Posterior vena cava (tissue), 2 donors: Measurements from ENCODE around the gene ZNF76. TPM values are rescaled to one million over a fixed set of nuclear protein-coding genes. Genes with fewer than 3 reads are reported as not detected.
A peak's percentile ranks its signal among the peaks of the same experiment; 100 is the strongest.
"Not testable (repeated sequence)": the region's sequence is repeated elsewhere in the genome, so short reads cannot be mapped to it uniquely, and the experiment has no call there.

Experiments used
- DNase-seq: peaks from one replicate; pipeline ENCODE4 v3.0.0-alpha.2; 2020; ENCODE audit warnings: low spot score
- intact Hi-C, 2 donors: fragments of 100-400 bp; cut with DNase I; formaldehyde crosslinking; loops; one replicate each; pipeline versions ENCODE4 v1.14.1 to v1.14.2; 2022 to 2023
- total RNA-seq, 2 donors: library from RNA; stranded (reverse); fragmentation: NEBNext Ultra II Directional; extraction: Animal tissue kit (Norgen Biotek cat#: 25700); gene quantifications; one replicate each; pipeline ENCODE4 v1.2.1, GENCODE V29; 2021
- donor health status: DM: yes; HTN: yes; CAD: no.
- donor health status: DM: yes; HTN: yes; CAD: no.

The ZNF76 gene
- total RNA-seq, 2 donors from 2014 or later = 23.1 to 29.6 TPM

- peak; percentile 52 for DNase-seq
- intact Hi-C loops = no loop called here
These were observed 52.7 kb downstream of the ZNF76 start for GRCh38 chr6:35312076-35312800.

- intact Hi-C loops = no loop called here
- DNase-seq = no peak
These were observed 53.3 kb downstream of the ZNF76 start for GRCh38 chr6:35312807-35313206.

GRCh38 chr6:35317483-35318195 is 58.1 kb downstream of the ZNF76 start:
- intact Hi-C loops = no loop called here
- no peak for DNase-seq

- intact Hi-C loops = no loop called here
- DNase-seq = peak; percentile 88
These were observed 58.9 kb downstream of the ZNF76 start for GRCh38 chr6:35318196-35319171.

GRCh38 chr6:35319346-35320030 is 60.0 kb downstream of the ZNF76 start:
- DNase-seq = peak; percentile 64
- intact Hi-C loops = no loop called here

GRCh38 chr6:35320031-35320410 is 60.5 kb downstream of the ZNF76 start:
- DNase-seq = peak; percentile 40
- intact Hi-C loops = no loop called here

- intact Hi-C loops = no loop called here
- no peak for DNase-seq
These were observed 61.6 kb downstream of the ZNF76 start for GRCh38 chr6:35321091-35321490.

- intact Hi-C loops = no loop called here
- DNase-seq = peak; percentile 87
These were observed 68.0 kb downstream of the ZNF76 start for GRCh38 chr6:35327349-35328027.

- intact Hi-C loops = no loop called here
- no peak for DNase-seq
These were observed 68.7 kb downstream of the ZNF76 start for GRCh38 chr6:35328108-35328723.

- intact Hi-C loops, DNase-seq: not testable (repeated sequence)
These were observed 69.4 kb downstream of the ZNF76 start for GRCh38 chr6:35328965-35329364.

- DNase-seq = no peak
- intact Hi-C loops = no loop called here
These were observed 71.1 kb downstream of the ZNF76 start for GRCh38 chr6:35330541-35331119.

- DNase-seq, intact Hi-C loops: not testable (repeated sequence)
These were observed 72.7 kb downstream of the ZNF76 start for GRCh38 chr6:35332074-35332887.

- intact Hi-C loops = loop anchor here in 1 of 2 donors (5.0 kb wide), 1 partner anchor 76 kb away; no protein-coding TSS in a partner anchor
These were observed 82.0 kb downstream of the ZNF76 start for GRCh38 chr6:35341557-35341956.

GRCh38 chr6:35342258-35343091 is 82.9 kb downstream of the ZNF76 start, which contains the start of gene PPARD:
Gene PPARD (plus strand): TSS chr6:35342558. CDS start chr6:35411088, 68,530 bp downstream.
- intact Hi-C loops = loop anchor here in 1 of 2 donors (5.0 kb wide), 1 partner anchor 75 kb away; no protein-coding TSS in a partner anchor

More at GRCh38 chr6:35341557-35341956, 82.0 kb downstream of the ZNF76 start:
- no peak for DNase-seq

GRCh38 chr6:35343092-35343834 is 83.7 kb downstream of the ZNF76 start:
- intact Hi-C loops = loop anchor here in 1 of 2 donors (5.0 kb wide), 1 partner anchor 74 kb away; no protein-coding TSS in a partner anchor
- DNase-seq = peak; percentile 89

More at GRCh38 chr6:35342258-35343091, 82.9 kb downstream of the ZNF76 start, which contains the start of gene PPARD:
- peak; percentile 100 for DNase-seq
